Heart right ventricle (tissue), 16 donors: ENCODE data around the gene SH2D4B. TPM values are rescaled to one million over a fixed set of nuclear protein-coding genes. Genes with fewer than 3 reads are reported as not detected.

Experiments used
- ATAC-seq, 8 donors: fragments of 200-7000 bp; cut with Tn5 transposase; one replicate each; pipeline ENCODE4 v1.9.1; 2020; ENCODE audit warnings: mild to moderate bottlenecking in 8 of 8, moderate library complexity in 8 of 8, moderate number of reproducible peaks in 1 of 8
- DNase-seq, 2 donors: peaks; one replicate each; pipeline ENCODE4 v3.0.0-alpha.2; 2020
- H3K27ac ChIP-seq, 10 donors: fragments of 200-600 bp; sonication (generic) in 2 of 10; one replicate each; pipeline versions ENCODE4 v1.5.0 to v1.8.0; 2020 to 2022; ENCODE audit warnings: mild to moderate bottlenecking in 3 of 10
- H3K27me3 ChIP-seq, 7 donors: fragments of 200-600 bp; one replicate each; pipeline ENCODE4 v1.8.0; 2021 to 2022; ENCODE audit warnings: mild to moderate bottlenecking in 2 of 7
- H3K36me3 ChIP-seq, 9 donors: fragments of 200-600 bp; sonication (generic) in 1 of 9; one replicate each; pipeline versions ENCODE4 v1.5.0 to v1.8.0; 2020 to 2022; ENCODE audit warnings: mild to moderate bottlenecking in 2 of 9
- H3K4me1 ChIP-seq, 9 donors: fragments of 200-600 bp; sonication (generic) in 1 of 9; one replicate each; pipeline versions ENCODE4 v1.5.0 to v1.8.0; 2020 to 2022; ENCODE audit warnings: mild to moderate bottlenecking in 4 of 9
- H3K4me3 ChIP-seq, 10 donors: fragments of 200-600 bp; sonication (generic) in 2 of 10; one replicate each; pipeline versions ENCODE4 v1.5.0 to v1.8.0; 2020 to 2022; ENCODE audit warnings: mild to moderate bottlenecking in 7 of 10, moderate library complexity in 2 of 10
- H3K9me3 ChIP-seq, 11 donors: fragments of 200-600 bp in 10 of 11; sonication (generic) in 2 of 11; one replicate each; pipeline versions ENCODE4 v1.5.0 to v1.8.0; 2013 to 2022; ENCODE audit warnings: mild to moderate bottlenecking in 2 of 11, control low read depth in 1 of 11, moderate library complexity in 1 of 11
- CTCF ChIP-seq, 9 donors: fragments of 200-600 bp; sonication (generic) in 2 of 9; IDR thresholded peaks; one replicate each; pipeline versions ENCODE4 v1.5.0 to v1.8.0; 2021 to 2022; ENCODE audit warnings: antibody characterized with exemption in 9 of 9, mild to moderate bottlenecking in 5 of 9, moderate library complexity in 1 of 9
- WGBS, 2 donors: extraction: QIAGEN DNeasy Blood & Tissue Kit; methylation state at CpG; one replicate each; pipeline ENCODE4 v1.1.7; 2013; ENCODE audit warnings: inconsistent platforms in 1 of 2; 5-methylcytosine and 5-hydroxymethylcytosine counted together
- intact Hi-C, 10 donors: fragments of 100-400 bp; cut with DNase I; formaldehyde crosslinking; loops; one replicate each; pipeline versions ENCODE4 v1.11.1 to v1.14.2; 2022
- polyA plus RNA-seq, 2 donors: library from polyadenylated mRNA; stranded (reverse); fragments of 200-250 nt; gene quantifications; one replicate each; pipeline ENCODE4 v1.2.3, GENCODE V29; 2013
- total RNA-seq, 10 donors: library from RNA; stranded (reverse); fragmentation: NEBNext Ultra II Directional in 3 of 10; extraction: Animal tissue kit (Norgen Biotek cat#: 25700) in 3 of 10; gene quantifications; one replicate each; pipeline versions ENCODE4 v1.2.1 to v1.2.4, GENCODE V29; 2021 to 2023
- donor health status: Arrhythmogenic right ventricular cardiomyopathy.
- donor health status: ischemic (EF 13 %, LVEDD 7.1; RV severe dilation, severe dysfunction).
- donor health status: healthy with polysubstance abuse.
- donor health status: DM: no; HTN: yes; CAD: no.
- donor health status: DM: no; HTN: no; CAD: no.
- donor health status: ischemic (EF 25% LVEDD 6.9; RV normal size, moderate dysfunction).
- donor health status: ischemic (EF 25% LVEDD 5.7; RV mildly dilated, moderate dysfunction).
- donor health status: healthy.
- donor health status: DM: yes; HTN: yes; CAD: no.
- donor health status: Ischemic cardiomyopathy.
- donor health status: ischemic (EF 35%, LVEDD 5.7; RV mildly dilated, moderate dysfunction).
- donor health status: nonischemic (EF 11% LVEDD 7.7; RV severe dilation, severe dysfunction).
- donor health status: DM: yes; HTN: yes; CAD: no.
- donor health status: PGD.
- donor health status: ischemic (EF 29% LVEDD 5.4; RV normal size, mild dysfunction).
- donor health status: nonischemic (EF 23%, LVEDD 6.1; RV moderate dilation, normal function).

The SH2D4B gene
- total and polyA plus RNA-seq, 12 donors: not detected

GRCh38 chr10:80528185-80528700 is 9.5 kb upstream of the SH2D4B start:
- H3K4me3 ChIP-seq: no peak overlapping the region
- H3K36me3 ChIP-seq: no peaks in the 10 kb centered on the region
- DNase-seq (no peak), ATAC-seq (peak in 2 of 8 donors; percentile 11 to 25)
- peaks cover 0 to 78% (median 34%) of the 10 kb centered on the region in 9 donors for H3K4me1 ChIP-seq
- 93 to 96% methylated on average over 2 of the region's 2 CpGs for WGBS, 2 donors
- intact Hi-C loops: loop anchor here in 1 of 10 donors (5.0 kb wide), 1 partner anchor 1104 kb away; no protein-coding TSS in a partner anchor
- no peaks in the 10 kb centered on the region for H3K9me3 ChIP-seq
- peak overlapping the region in 4 of 10 donors; percentile 14 to 84 (median 73) for H3K27ac ChIP-seq
- H3K27me3 ChIP-seq: no peaks in the 10 kb centered on the region
- no peak for TF ChIP-seq CTCF (IDR thresholded peaks at IDR 0.05)

- intact Hi-C loops: loop anchor here in 1 of 10 donors (5.0 kb wide), 1 partner anchor 1103 kb away; no protein-coding TSS in a partner anchor
- Histone ChIP-seq H3K27me3 (no peaks in the 10 kb centered on the region), H3K9me3 (no peaks in the 10 kb centered on the region), H3K4me1 (peaks cover 0 to 73% (median 31%) of the 10 kb centered on the region in 9 donors), H3K4me3 (no peak overlapping the region), H3K27ac (peak overlapping the region; percentile 14 to 84 (median 67)), H3K36me3 (no peaks in the 10 kb centered on the region)
- no peak for DNase-seq
- no peak for TF ChIP-seq CTCF (IDR thresholded peaks at IDR 0.05)
- no peak for ATAC-seq
- 70 to 74% methylated on average over 6 of the region's 6 CpGs for WGBS, 2 donors
These were observed 8.8 kb upstream of the SH2D4B start for GRCh38 chr10:80528901-80529300.

- no peak for TF ChIP-seq CTCF (IDR thresholded peaks at IDR 0.05)
- peak overlapping the region; percentile 14 to 84 (median 67) for H3K27ac ChIP-seq
- H3K36me3 ChIP-seq: no peaks in the 10 kb centered on the region
- 60 to 64% methylated on average over 12 of the region's 12 CpGs for WGBS, 2 donors
- H3K4me3 ChIP-seq: no peak overlapping the region
- intact Hi-C loops: loop anchor here in 1 of 10 donors (1.0 to 5.0 kb wide), 2 partner anchors 85 to 1103 kb away; no protein-coding TSS in a partner anchor
- no peaks in the 10 kb centered on the region for H3K9me3 ChIP-seq
- ATAC-seq: peak in 7 of 8 donors; percentile 56 to 87 (median 75)
- peaks cover 0 to 66% (median 24%) of the 10 kb centered on the region in 9 donors for H3K4me1 ChIP-seq
- peak in 1 of 2 donors; percentile 50 for DNase-seq
- no peaks in the 10 kb centered on the region for H3K27me3 ChIP-seq
These were observed 8.1 kb upstream of the SH2D4B start for GRCh38 chr10:80529604-80530003.

- peak; percentile 52 to 83 (median 70) for ATAC-seq
- peak in 7 of 9 donors; percentile 29 to 50 (median 35) for TF ChIP-seq CTCF (IDR thresholded peaks at IDR 0.05)
- peak in 1 of 2 donors; percentile 36 for DNase-seq
These were observed 7.5 kb upstream of the SH2D4B start for GRCh38 chr10:80530251-80530650.

More at GRCh38 chr10:80530251-80530650, 7.5 kb upstream of the SH2D4B start:
- H3K4me3 ChIP-seq: no peak overlapping the region
- intact Hi-C loops: loop anchor here in 1 of 10 donors (1.0 kb wide), 1 partner anchor 86 kb away; no protein-coding TSS in a partner anchor
- 44 to 55% methylated on average over 2 of the region's 2 CpGs for WGBS, 2 donors
- peak overlapping the region in 9 of 10 donors; percentile 14 to 84 (median 68) for H3K27ac ChIP-seq
- peaks cover 0 to 61% (median 24%) of the 10 kb centered on the region in 9 donors for H3K4me1 ChIP-seq
- no peaks in the 10 kb centered on the region for H3K9me3 ChIP-seq
- H3K36me3 ChIP-seq: no peaks in the 10 kb centered on the region
- H3K27me3 ChIP-seq: no peaks in the 10 kb centered on the region
